ENCODE data around the gene KCNB1.

DNA sequence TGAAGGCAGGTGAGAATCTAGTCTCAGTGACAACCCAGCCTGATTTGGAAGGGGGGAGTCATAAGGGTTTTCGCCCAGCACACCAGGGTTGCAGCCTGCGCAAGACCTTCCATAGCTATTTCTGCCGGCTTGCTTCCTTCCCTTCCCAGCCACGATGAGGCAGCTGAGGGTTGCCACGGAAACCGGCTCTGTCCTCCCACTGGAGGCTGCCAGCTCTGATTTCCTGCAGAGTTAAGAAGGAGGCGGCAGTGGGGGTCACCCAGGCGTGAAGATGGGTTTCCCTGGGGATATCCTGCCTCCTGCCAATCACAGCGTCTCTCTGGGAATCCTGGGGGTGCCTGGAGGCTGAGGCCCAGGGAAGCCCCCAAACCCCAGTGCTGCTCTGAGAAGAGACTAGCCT is 23.1 kb upstream of the KCNB1 start:
- TF ChIP-seq, protein P1, sequence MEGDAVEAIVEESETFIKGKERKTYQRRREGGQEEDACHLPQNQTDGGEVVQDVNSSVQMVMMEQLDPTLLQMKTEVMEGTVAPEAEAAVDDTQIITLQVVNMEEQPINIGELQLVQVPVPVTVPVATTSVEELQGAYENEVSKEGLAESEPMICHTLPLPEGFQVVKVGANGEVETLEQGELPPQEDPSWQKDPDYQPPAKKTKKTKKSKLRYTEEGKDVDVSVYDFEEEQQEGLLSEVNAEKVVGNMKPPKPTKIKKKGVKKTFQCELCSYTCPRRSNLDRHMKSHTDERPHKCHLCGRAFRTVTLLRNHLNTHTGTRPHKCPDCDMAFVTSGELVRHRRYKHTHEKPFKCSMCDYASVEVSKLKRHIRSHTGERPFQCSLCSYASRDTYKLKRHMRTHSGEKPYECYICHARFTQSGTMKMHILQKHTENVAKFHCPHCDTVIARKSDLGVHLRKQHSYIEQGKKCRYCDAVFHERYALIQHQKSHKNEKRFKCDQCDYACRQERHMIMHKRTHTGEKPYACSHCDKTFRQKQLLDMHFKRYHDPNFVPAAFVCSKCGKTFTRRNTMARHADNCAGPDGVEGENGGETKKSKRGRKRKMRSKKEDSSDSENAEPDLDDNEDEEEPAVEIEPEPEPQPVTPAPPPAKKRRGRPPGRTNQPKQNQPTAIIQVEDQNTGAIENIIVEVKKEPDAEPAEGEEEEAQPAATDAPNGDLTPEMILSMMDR (IDR thresholded peaks at IDR 0.05; ENCODE audit: low read depth, low read length, missing input control) = no peak
- TF ChIP-seq GABPA (IDR thresholded peaks at IDR 0.05 in 1 of 2, conservative IDR thresholded peaks at IDR 0.05 in 1 of 2) = no peak
- TF ChIP-seq YY1 (IDR thresholded peaks at IDR 0.05) = no peak
- TF ChIP-seq SP1 (IDR thresholded peaks at IDR 0.05) = no peak
- no peak for TF ChIP-seq HNF4A (conservative IDR thresholded peaks at IDR 0.05)
- TF ChIP-seq RXRA (IDR thresholded peaks at IDR 0.05) = no peak
- no peak for TF ChIP-seq RAD21 (IDR thresholded peaks at IDR 0.05)
- TF ChIP-seq, protein P2, sequence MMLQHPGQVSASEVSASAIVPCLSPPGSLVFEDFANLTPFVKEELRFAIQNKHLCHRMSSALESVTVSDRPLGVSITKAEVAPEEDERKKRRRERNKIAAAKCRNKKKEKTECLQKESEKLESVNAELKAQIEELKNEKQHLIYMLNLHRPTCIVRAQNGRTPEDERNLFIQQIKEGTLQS (IDR thresholded peaks at IDR 0.05) = no peak
- TF ChIP-seq JUND (IDR thresholded peaks at IDR 0.05) = no peak
